Activated CD4-positive, alpha-beta T cell treated with anti-CD3 and anti-CD28 coated beads for 1 hour (primary cell): ENCODE data around the gene FLII.
A peak's percentile ranks its signal among the peaks of the same experiment; 100 is the strongest.

Experiments used
- DNase-seq: peaks from one replicate; pipeline ENCODE4 v3.0.0-alpha.2; 2020

Gene FLII

DNA sequence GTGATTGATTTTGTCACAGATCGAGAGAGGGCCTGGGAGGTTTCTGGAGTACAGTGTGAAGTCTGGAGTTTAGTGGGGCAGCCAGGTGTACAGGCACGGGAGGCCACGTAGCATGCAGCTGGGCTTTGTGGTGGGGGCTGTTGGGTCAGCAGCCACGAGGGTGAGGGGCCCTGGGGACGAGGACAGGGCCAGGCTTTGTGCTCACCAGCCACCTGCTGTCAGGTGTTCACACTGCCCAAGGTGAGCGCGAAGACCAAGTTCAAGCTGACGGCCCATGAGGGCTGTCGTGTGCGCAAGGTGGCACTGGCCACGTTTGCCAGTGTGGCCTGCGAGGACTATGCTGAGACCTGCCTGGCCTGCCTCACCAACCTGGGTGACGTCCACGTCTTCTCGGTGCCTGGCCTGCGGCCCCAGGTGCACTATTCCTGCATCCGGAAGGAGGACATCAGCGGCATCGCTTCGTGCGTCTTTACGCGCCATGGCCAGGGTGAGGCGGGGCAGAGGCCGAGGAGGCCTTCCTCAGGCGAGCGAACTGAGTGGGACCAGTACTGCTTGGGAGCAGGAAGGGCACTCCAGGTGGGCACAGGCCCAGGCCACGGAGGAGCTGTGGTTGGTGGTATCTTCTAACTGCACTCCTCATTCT, 17.2 kb downstream of the FLII start:
- DNase-seq: no peak

DNA sequence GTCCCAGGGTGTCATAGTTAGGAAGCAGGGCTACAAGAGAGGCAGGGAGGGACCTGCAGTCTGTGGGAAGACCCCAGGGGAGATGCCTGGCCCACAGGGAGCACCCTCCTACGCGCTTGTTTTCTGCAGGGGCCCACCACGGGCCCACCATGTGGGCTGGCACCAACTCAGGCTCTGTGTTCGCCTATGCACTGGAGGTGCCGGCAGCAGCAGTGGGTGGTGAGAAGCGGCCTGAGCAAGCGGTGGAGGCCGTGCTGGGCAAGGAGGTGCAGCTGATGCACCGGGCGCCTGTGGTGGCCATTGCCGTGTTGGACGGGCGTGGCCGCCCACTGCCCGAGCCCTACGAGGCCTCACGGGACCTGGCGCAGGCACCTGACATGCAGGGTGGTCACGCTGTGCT, 18.1 kb downstream of the FLII start:
- DNase-seq: no peak

DNA sequence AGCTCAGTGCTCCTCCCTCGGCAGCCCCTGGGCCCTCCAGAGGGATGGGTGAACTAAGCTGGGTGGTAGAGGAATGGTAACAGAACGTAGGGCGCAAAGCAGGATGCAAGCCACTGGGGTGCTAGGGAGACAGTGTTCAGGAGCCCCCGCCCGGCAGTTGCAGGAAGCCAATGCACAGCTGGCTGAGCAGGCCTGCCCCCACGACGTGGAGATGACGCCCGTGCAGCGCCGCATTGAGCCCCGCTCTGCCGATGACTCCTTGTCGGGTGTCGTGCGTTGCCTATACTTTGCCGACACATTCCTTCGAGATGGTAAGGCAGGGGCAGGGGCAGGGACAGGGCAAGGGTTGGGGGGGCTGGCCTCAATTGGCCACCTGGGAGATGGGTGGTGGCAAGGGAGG, 20.2 kb downstream of the FLII start:
- DNase-seq: no peak

DNA sequence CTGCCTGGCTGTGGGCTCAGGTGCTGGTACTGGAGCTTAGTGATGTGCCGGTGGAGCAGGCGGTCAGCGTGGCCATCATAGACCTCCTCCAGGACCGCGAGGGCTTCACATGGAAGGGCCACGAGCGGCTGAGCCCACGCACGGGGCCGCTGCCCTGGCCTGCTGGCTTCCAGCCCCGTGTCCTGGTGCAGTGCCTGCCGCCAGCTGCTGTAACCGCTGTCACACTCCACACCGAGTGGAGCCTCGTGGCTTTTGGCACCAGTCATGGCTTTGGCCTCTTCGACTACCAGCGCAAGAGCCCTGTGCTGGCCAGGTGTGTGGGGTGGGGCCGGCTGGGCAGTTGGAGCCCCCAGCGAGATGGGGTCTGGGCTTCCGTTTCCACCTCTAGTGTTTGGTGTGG, 21.1 kb downstream of the FLII start:
- no peak for DNase-seq

DNA sequence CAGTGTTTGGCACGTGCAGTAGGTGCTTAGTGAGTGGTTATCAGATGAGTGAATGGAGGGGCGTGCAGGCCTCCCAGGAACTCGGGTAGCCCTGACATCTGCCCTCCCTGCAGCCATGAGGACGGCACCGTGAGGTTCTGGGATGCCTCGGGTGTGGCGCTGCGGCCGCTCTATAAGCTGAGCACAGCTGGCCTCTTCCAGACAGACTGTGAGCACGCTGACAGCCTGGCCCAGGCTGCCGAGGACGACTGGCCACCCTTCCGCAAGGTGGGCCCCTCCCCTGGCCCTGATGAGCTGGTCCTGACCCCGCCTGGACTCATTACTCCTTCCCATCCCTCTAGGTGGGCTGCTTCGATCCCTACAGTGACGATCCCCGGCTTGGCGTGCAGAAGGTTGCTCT, 22.0 kb downstream of the FLII start:
- DNase-seq: no peak

DNA sequence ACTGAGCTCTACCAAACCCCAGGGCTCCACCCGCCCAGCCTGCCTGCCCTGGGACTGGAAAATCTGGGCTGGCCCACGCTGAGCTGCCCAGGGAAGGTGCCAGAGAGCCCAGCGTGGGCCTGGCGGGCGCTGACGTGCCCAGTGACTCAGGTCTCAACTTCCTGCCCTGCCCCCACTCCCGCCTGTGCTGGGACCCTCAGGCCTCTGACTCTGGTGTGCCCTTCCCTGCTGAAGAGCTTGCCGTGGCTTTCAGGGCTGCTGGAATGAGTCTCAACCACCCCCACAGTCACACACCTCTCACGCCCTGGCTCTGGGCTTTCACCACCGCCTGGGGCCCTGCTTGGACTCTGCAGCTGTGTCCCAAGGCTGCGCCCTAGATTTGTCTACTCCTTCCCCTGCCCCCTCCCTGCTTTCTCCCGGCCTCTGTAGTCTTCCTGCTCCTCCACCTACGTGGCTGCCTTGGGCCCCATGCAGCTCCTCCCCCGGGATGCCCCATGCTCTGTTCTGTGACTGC, 22.7 kb downstream of the FLII start:
- DNase-seq: no peak

DNA sequence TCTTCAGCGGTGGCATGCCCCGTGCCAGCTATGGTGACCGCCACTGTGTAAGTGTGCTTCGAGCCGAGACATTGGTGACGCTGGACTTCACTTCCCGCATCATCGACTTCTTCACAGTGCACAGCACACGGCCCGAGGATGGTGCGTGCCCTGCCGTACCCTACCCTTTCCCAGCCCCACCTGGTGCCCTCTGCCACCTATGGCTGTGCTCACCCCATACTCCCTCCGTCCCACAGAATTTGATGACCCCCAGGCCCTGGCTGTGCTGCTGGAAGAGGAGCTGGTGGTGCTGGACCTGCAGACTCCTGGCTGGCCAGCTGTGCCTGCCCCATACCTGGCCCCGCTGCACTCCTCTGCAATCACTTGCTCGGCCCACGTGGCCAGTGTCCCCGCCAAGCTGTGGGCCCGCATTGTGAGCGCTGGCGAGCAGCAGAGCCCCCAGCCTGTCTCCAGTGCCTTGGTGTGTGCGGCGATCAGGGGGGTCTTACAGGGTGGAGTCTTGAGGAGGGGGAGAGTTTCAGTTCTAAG, 23.6 kb downstream of the FLII start:
- no peak for DNase-seq

DNA sequence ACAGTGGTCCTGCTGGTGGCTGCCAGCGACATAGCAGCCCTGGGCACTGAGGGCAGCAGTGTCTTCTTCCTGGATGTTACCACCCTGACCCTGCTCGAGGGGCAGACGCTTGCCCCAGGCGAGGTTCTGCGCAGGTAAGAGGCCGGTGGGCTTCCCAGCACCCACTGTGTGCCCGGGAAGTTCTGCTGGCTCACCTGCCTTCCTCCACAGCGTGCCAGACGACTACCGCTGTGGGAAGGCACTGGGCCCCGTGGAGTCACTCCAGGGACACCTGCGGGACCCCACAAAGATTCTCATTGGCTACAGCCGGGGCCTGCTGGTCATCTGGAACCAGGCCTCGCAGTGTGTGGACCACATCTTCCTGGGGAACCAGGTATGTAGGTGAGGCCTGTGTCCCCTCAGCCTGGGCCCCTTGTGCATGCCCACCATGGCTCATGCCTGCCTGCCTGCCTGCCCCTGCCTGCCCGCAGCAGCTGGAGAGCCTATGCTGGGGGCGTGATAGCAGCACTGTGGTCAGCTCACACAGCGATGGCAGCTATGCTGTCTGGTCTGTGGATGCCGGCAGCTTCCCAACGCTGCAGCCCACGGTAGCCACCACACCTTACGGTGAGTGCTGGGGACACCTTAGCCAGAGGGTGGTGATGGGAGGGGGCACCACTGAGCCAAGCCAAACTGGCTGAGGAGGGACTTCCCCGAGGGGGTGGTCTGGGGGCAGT, 24.6 kb downstream of the FLII start:
- DNase-seq: no peak

DNA sequence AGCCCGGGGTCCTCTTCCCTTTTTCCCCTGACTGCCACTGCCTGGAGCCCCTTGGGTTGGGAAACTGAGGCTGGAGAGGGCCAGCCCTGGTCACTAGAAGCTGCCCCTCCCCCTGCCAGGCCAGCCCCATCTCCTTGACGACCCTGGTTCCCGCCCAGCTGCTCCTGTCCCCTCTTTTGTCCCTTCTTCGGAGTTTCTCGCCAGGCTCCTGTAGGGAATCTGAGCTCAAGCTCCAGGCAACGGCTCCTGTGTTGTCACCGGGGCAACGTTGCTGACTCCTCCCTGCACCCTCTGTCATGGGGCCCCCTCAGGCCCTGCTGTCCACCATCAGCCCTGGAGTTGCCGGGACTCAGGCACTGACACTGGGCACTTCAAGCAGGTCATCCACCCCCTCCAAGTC, 27.4 kb downstream of the FLII start:
- no peak for DNase-seq

DNA sequence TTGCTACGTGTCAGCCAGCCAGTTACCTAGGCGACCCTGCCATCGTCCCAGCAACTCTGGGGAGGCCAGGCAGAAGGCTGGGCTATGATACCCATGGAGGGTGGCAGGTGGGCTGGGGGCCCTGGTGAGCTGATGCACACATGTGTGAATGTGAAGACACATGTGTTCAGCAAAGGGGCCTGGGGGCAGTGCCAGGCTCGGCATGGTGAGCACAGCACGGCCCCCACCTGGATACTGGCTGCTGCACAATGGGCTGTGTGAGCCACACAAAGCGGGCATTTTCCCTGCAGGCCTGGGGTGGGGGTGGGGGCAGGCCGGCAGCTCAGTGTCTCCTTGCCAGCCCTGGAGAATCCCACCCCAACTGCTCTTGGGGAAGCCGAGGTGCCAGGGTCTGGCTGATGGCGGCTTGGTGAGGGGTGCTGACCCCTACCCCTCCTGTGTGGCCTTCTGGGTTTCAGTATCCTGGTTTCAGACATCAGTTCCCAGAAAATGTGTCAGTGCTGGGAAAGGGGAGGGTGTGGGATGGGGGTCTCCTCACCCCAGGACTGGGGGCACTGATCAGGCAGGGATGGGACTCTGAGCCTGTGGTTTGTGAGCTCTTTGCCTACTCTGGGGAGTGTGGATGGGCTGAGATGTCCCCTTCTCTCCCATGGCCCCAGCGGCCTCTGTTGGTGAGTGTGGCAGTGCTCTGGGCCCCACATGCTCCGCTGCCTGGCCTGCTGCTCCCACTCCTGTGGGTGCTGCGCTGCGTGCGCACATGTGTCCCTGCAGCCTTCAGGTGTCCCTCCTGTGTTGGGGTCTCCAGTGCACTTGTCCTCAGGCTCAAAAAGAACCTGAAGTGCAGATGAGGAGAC, 28.0 kb downstream of the FLII start:
- DNase-seq: no peak

DNA sequence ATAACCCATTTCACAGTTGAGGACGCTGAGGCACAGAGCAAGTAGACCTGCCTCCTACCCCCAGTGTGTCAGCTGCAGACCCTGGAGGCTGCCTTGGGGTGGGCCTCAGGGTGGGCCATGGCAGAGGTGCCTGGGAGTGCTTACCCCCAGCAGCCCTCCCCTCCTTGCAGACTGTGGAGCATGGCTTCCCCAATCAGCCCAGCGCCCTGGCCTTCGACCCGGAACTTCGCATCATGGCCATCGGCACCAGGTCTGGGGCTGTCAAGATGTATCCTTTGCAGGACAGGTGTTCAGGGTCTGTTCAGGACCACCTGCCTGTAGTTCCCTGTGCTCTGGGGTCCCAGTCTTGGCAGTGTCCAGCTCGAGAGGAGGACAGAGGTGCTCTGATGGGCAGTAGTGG, 28.8 kb downstream of the FLII start:
- DNase-seq: no peak

DNA sequence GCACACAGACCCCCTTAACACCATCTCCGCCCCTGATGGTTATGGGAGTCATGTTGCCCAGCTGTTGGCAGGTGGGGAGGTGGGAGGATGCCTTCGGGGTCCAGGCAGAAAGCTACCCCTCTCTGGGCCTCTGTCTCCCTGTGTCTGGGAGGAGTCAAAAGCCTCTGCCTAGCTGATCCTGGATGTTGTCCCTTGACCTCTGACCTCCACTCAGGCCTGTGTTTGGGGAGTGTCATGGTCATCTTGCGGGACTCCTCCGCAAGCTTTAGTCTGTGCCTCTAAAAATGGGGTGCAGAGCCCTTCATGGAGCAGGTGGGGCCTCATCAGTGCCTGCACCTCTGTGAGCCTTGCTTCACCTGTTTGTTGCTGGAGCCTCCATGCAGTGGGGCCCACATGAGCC, 29.3 kb downstream of the FLII start:
- no peak for DNase-seq

DNA sequence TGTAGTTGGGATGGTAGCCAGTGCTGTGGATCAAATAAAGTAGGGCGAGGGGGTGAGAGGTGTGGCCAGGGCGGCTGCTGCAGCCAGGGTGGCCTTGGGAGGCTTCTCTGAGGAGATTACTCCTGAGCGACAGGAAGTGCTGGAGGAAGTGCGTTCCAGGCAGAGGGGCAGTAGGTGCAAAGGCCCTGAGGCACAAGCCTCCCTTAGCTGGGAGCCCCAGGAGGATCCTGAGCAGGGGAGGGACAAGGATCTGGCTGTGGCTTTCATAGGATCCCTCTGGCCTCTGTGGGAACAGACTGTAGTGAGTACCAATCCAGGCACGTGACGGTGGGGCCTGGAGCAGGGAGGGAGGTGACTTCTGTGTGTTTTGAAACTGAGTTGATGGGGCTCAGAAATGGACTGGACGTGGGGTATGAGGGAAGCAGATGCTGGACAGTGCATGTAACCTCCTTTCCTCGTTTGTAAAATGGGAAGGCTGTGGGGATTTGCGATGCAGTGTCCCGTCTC, 30.3 kb downstream of the FLII start:
- no peak for DNase-seq

DNA sequence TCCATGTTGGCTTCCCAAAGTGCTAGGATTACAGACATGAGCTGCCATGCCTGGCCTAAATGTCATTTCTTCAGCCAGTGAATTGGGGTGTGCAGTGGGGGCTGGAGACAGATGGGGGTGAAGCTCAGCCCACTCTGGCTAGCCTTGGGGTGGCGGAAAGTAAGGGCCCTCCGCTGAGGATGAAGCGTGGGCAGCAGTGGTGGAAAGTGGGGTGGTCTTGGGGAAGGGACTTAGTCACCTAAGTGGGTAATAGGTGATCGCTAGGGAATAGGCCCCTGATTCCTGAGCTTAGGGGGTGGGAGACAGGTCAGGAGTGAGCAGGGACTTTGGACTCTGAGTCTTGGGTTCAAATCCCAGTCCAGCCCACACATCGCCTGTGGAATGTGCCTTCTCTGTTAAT, 30.9 kb downstream of the FLII start:
- DNase-seq: no peak

DNA sequence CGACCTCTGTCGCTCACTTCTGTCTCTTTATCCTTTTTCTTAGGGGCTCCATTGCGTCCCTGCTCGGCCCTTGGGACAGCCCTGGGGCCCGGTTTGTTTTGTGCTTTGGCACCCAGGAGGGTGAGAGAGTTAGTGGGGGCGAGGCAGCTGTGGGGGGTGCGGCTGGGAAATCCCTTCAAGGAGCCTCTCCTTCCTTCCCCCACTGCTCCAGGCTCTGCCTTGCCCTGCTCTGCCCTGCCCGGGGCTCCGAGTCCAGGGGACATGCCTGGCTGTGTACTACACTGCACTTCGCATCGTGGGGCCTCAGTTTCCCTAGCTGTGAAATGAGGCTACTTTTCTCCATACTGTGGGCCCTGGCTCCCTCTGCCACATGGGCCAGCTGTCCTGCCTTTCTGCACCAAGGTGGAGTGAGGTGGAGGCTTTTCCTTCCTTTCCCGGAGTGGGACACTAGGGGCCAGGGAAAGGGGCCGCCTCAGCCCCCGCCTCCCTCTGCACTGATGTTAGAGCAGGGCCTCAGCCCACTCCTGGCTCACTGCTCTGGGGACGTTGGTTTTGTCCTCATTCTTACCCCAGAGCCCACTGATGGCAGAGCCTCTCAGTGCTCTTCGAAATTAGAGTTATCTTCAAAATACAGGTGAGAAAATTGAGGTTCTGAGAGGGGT, 32.1 kb downstream of the FLII start:
- DNase-seq: no peak

DNA sequence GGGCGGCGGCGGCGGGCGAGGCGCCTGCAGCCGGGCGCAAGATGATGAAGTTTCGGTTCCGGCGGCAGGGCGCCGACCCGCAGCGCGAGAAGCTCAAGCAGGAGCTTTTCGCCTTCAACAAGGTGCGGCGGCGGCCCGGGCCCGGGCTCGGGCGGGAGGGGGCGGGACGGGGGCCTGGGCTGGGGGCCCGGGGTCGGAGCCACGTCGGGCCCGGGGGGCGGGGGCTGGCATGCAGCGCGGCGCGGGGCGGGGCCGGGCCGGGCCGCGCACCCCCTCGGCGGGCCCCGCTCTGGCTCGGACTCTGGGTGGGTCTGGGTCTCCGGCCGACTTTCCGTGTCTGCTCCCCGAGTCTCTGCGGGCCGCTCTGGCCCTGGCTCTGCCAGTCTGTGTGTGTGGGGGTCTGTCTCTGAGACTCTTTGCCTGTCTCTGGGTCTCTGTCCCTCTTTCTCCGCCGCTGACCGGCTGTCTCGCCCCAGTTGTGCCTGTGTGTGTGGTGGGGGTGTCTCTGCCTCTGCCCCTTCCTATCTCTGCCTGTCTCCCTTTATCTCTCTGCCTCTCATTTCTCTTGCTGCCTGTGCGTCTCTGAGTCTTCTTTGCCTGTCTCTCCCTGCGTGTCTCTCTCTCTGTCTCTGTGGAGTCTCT, 32.8 kb downstream of the FLII start:
- DNase-seq: no peak

DNA sequence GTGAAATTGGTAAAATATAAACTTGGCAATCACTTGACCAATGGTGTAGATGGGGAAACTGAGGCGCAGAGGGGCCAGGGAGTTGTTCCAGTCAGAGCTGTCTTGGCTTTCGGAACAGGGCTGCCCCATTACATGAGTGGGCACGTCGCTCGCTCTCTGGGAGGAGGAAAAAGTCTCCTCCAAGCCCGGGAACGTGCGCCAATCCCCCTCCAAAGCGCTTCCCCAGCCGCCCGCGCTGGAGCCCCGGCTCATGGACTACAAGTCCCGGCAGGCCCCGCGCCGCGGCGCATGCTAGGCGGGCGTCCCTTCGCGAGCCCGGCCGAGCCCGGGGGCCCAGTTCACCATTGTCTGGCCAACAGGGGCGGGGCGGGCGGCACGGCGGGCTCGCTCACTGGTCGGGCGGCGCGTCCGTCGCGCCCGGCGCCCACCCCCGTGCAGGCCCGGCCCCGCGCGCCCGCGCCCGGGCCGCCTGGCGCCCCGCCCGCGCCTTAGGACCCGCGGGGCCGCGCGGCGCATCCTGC, 33.4 kb downstream of the FLII start, which contains the start of gene LLGL1:
TSS of gene LLGL1 (plus strand) at position 515 of the 521 bp plus-strand sequence. CDS start 48 bp downstream, outside the sequence.
- DNase-seq: peak; percentile 93

DNA sequence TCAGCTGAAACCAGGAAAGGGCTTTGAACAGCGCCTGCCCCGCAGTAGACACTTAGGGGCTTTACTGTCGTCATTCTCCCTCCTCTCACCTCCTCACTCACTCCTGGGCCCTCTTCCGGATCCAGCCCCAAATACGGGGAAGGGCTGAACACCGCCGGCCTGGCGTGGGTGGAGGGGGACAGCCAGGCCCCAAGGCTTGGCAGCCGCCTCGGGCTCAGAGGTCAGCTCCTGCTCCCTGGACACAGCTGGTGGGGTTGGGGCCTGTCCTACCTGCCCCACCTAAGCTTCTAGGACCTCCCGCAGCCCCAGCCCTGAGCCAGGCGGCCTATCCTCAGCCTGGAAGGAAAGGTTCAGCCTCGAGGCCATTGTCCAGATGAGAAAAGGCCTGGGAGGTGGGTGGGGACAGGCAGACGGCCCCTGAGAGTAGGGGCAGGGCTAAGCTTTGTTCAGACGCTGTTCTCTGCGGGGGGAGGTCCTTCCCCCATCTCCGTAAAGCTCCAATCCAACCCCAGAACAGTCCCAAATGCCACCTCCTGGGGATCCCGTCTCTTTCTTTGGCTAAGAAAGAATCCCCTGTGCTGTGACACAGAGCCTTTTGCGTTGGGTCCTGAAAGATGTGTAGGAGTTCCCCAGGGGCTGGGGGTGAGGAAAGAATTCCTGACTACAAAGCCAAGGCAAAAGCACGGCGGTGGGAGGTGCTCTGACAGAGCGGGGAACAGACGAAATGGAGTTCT, 34.0 kb downstream of the FLII start:
- DNase-seq: no peak

DNA sequence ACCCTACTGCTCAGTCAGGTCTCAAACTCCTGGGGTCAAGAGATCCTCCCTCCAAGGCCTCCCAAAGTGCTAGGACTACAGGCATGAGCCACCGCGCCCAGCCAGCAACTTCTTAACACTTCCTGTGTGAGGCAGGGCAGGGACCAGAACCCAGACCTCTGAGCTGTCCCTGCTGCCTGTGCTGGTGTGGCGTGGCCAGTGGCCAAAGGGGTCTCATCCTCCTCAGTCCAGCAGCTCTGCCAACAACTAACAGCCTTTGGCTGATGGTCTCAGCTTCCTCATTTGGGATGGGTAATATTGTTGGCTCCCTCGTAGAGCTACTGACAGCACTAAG, 34.5 kb downstream of the FLII start:
- no peak for DNase-seq

DNA sequence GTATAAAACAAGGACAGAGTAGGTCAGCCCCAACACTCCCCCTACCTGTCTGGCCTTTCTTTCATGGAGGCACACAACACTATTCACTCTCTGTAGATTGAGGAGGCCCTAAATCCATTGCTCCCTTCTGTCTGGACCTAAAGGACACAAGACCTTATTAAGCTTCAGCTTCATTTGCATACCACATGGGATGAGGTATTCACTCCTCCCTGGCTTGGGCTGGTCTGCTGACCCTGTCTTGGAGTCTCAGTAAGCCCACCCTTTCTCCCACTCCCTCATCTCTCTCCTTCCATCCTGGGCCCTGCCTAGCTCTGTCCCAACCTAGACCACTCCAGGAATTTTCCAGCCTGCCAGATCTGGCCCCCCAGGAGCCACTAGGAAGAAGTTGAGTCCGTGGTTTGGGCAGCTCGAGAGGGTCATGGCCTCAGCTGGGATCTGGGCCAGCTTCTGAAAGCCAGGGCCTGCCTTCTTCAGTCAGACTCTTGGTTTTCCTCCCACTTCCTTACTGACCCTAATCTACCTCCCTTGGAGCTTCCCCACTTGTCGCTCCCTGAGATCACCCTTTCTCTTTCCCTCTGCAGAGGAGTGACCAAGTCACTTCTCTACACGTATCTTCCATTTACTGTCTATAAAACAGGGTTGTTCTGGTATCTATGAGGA, 39.7 kb downstream of the FLII start:
- DNase-seq: no peak
